ENCODE measurements around the gene HAUS6.

Gene HAUS6

GRCh38 chr9:19074229-19074628, 28.5 kb downstream of the HAUS6 start:
- DNase-seq (ENCODE audit: low read depth) = no peak
- no peak for TF ChIP-seq CTCF (conservative IDR thresholded peaks at IDR 0.05; ENCODE audit: low read depth, low read length)
- H3K4me3 ChIP-seq (ENCODE audit: low read depth, low read length) = no peak overlapping the region

GRCh38 chr9:19057033-19057432, 45.7 kb downstream of the HAUS6 start:
- no peak for DNase-seq (ENCODE audit: low read depth)
- H3K4me3 ChIP-seq (ENCODE audit: low read depth, low read length) = no peak overlapping the region
- TF ChIP-seq CTCF (conservative IDR thresholded peaks at IDR 0.05; ENCODE audit: low read depth, low read length) = no peak

GRCh38 chr9:19050637-19051591, 51.8 kb downstream of the HAUS6 start:
- DNase-seq (ENCODE audit: low read depth) = peak; percentile 18
- TF ChIP-seq CTCF (conservative IDR thresholded peaks at IDR 0.05; ENCODE audit: low read depth, low read length) = no peak
- H3K4me3 ChIP-seq (ENCODE audit: low read depth, low read length) = peak overlapping the region; percentile 89

- DNase-seq (ENCODE audit: low read depth) = peak; percentile 56
- peak overlapping the region; percentile 89 for H3K4me3 ChIP-seq (ENCODE audit: low read depth, low read length)
- TF ChIP-seq CTCF (conservative IDR thresholded peaks at IDR 0.05; ENCODE audit: low read depth, low read length) = no peak
Measured at GRCh38 chr9:19049917-19050636, 52.6 kb downstream of the HAUS6 start.

- DNase-seq (ENCODE audit: low read depth) = peak; percentile 98
- H3K4me3 ChIP-seq (ENCODE audit: low read depth, low read length) = peak within 1 kb of the TSS; percentile 89
- peak; percentile 93 for TF ChIP-seq CTCF (conservative IDR thresholded peaks at IDR 0.05; ENCODE audit: low read depth, low read length)
Measured at GRCh38 chr9:19048966-19049916, 53.5 kb downstream of the HAUS6 start, which contains the start of gene RRAGA. TSS of gene RRAGA (plus strand) at chr9:19049427. CDS start at chr9:19049660, 233 bp downstream.

GRCh38 chr9:19036611-19037010, 66.1 kb downstream of the HAUS6 start:
- TF ChIP-seq CTCF (conservative IDR thresholded peaks at IDR 0.05; ENCODE audit: low read depth, low read length) = peak; percentile 37
- H3K4me3 ChIP-seq (ENCODE audit: low read depth, low read length) = no peak overlapping the region
- DNase-seq (ENCODE audit: low read depth) = no peak

Data from choroid plexus epithelial cell (primary cell).